Gastrocnemius medialis (tissue), 4 donors: Measurements from ENCODE around the gene SLC7A4.

Source experiments
- POLR2A ChIP-seq, 2 donors: fragments of 450-650 bp; IDR thresholded peaks; one replicate each; pipeline ENCODE4 v1.6.1; 2017; ENCODE audit warnings: antibody characterized with exemption in 2 of 2, mild to moderate bottlenecking in 2 of 2, moderate library complexity in 2 of 2
- TF ChIP-seq, protein P1 (sequence below), 5 experiments: fragments of 450-650 bp in 3 of 5; fragments of 200-600 bp in 2 of 5; sonication (generic) in 2 of 5; IDR thresholded peaks in 4 of 5; conservative IDR thresholded peaks in 1 of 5; 1 replicate in 4 of 5; 2 replicates in 1 of 5; pipeline ENCODE4 v1.5.1; 2016 to 2019; ENCODE audit warnings: antibody characterized with exemption in 5 of 5, mild to moderate bottlenecking in 3 of 5, moderate library complexity in 3 of 5

DNA sequence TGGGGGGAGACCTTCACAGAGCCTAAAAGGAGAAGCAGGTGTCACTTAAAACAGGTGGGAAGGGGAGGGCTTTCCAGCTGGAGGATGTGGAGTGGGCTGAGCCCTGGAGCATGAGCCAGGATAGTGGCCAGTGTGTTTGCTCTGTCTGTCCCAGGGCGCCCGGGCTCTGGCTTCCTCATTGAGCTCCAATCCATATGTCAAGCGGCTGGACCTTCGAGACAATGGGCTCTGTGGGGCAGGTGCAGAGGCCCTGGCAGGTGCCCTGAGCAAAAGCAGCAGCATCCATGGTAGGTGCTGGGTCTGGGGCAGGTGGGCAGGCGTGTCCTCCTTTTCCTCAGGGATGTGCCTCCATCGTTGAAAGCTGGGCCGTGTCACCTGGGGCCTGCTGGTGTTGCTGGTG lies 15.4 kb upstream of the SLC7A4 start:
- TF ChIP-seq, protein P1, sequence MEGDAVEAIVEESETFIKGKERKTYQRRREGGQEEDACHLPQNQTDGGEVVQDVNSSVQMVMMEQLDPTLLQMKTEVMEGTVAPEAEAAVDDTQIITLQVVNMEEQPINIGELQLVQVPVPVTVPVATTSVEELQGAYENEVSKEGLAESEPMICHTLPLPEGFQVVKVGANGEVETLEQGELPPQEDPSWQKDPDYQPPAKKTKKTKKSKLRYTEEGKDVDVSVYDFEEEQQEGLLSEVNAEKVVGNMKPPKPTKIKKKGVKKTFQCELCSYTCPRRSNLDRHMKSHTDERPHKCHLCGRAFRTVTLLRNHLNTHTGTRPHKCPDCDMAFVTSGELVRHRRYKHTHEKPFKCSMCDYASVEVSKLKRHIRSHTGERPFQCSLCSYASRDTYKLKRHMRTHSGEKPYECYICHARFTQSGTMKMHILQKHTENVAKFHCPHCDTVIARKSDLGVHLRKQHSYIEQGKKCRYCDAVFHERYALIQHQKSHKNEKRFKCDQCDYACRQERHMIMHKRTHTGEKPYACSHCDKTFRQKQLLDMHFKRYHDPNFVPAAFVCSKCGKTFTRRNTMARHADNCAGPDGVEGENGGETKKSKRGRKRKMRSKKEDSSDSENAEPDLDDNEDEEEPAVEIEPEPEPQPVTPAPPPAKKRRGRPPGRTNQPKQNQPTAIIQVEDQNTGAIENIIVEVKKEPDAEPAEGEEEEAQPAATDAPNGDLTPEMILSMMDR (IDR thresholded peaks at IDR 0.05 in 4 of 5, conservative IDR thresholded peaks at IDR 0.05 in 1 of 5): no peak
- TF ChIP-seq POLR2A (IDR thresholded peaks at IDR 0.05): no peak
